ENCODE results near the gene LONRF2.

LONRF2 gene

DNA sequence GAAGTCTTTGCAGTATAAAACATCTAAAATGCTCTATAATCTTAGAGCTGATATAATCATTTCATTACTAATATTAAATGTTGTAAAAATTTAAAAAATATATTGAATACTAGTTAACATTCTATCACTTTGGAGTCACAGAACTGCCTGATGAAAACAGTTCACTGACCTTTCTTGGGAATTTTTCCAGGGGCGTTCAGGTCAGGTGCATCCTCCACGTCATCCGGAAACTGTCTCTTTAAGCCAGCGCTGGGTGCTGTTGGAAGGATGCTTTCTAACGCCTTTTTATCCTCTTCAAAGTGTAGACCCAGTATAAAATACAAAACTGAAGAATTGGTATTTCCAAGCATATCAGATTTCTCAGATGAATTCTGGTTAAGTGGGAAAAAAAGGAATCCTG is 22.8 kb downstream of the LONRF2 start:
- no peaks in the 10 kb centered on the region for H3K4me1 ChIP-seq (ENCODE audit: control insufficient read depth, insufficient read depth, low read length)
- H3K9ac ChIP-seq (ENCODE audit: low read length): no peak overlapping the region
- no peaks in the 10 kb centered on the region for H3K27me3 ChIP-seq (replicated peaks; ENCODE audit: control insufficient read depth, insufficient read depth, low read length)
- peaks cover 18% of the 10 kb centered on the region for H3K9me3 ChIP-seq (ENCODE audit: control insufficient read depth, low read length)
- H3K4me3 ChIP-seq (ENCODE audit: low read length): no peak overlapping the region
- no peaks in the 10 kb centered on the region for H3K36me3 ChIP-seq (ENCODE audit: control insufficient read depth, insufficient read depth, low read length, severe bottlenecking)
- no peak for DNase-seq (ENCODE audit: low read depth)

DNA sequence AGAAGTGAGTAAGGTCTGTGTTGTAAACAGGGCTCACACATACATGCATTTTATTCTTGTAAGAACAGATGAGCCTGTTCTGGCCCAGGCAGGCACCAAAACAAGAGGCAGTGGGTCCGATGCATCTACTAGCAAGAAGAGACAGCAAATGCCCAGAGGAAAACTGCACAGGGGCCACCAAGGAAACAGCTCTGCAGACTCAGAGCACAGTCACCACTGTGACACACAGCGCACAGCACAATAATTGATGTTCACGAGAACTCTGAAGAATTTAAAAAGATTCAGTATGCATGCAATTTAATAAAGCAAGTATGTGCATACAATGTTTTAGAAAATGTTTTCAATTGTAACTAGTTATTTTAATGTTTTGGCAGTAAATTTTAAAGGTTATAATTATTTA is 24.8 kb downstream of the LONRF2 start:
- Histone ChIP-seq H3K36me3 (ENCODE audit: control insufficient read depth, insufficient read depth, low read length, severe bottlenecking) (no peaks in the 10 kb centered on the region), H3K27me3 (replicated peaks; ENCODE audit: control insufficient read depth, insufficient read depth, low read length) (no peaks in the 10 kb centered on the region), H3K9ac (ENCODE audit: low read length) (no peak overlapping the region), H3K9me3 (ENCODE audit: control insufficient read depth, low read length) (peaks cover 1% of the 10 kb centered on the region), H3K4me3 (ENCODE audit: low read length) (no peak overlapping the region), H3K4me1 (ENCODE audit: control insufficient read depth, insufficient read depth, low read length) (no peaks in the 10 kb centered on the region)
- DNase-seq (ENCODE audit: low read depth): no peak

DNA sequence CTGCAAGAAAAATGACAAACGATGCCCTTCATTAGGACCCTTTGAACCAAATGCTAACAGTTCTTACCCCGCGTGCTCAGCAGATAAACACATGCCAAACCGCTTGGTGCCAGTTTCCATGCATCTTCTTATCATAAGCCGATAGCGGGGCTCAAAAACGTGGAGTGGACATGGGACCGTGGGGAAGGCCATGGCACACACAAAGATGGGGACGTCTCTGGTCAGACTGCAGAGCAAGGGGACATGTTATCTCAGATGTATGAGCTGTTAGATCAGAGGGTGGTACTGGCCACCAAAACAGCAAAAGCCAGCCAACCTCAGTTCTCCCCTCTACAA is 28.2 kb downstream of the LONRF2 start:
- no peaks in the 10 kb centered on the region for H3K9me3 ChIP-seq (ENCODE audit: control insufficient read depth, low read length)
- H3K9ac ChIP-seq (ENCODE audit: low read length): no peak overlapping the region
- no peaks in the 10 kb centered on the region for H3K27me3 ChIP-seq (replicated peaks; ENCODE audit: control insufficient read depth, insufficient read depth, low read length)
- DNase-seq (ENCODE audit: low read depth): no peak
- no peak overlapping the region for H3K4me3 ChIP-seq (ENCODE audit: low read length)
- H3K36me3 ChIP-seq (ENCODE audit: control insufficient read depth, insufficient read depth, low read length, severe bottlenecking): no peaks in the 10 kb centered on the region
- peaks cover 12% of the 10 kb centered on the region for H3K4me1 ChIP-seq (ENCODE audit: control insufficient read depth, insufficient read depth, low read length)

DNA sequence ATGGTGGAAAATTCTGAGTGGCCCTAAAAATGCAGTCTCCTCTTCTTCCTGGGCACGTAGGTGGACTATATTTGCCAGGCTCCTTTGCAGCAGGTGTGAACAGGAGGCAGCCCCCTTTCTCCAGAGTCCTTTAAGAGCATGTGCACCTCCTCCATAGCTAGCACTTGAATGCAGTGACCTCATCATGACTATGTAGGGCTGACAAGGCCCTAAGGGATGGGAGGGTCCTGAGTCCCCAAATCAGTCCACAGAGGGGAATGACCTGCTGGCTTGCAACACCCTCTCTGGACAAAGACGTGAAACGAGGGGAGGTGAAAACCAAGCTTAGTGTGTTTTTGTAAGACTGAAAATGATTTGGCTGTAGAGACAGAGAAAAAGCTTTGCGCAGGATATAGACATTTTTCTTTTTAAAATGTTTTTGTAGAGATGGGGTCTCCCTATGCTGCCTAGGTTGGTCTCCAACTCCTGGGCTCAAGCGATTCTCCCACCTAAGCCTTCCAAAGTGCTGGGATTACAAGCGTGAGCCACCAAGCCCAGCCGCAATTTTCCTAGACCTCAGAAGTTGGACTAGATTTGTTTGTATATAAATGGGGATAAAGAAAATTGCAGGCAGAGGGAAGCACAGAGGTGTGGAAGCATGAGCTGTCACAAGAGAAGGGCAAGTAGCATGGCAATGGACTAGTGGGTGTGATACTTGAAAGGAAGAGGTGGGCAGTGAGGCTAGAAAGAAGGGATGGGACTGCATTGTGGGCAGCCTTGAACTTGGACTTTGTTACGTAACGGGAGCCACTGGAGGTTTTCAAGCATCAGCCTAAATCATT is 28.8 kb downstream of the LONRF2 start:
- Histone ChIP-seq H3K36me3 (ENCODE audit: control insufficient read depth, insufficient read depth, low read length, severe bottlenecking) (no peaks in the 10 kb centered on the region), H3K9me3 (ENCODE audit: control insufficient read depth, low read length) (no peaks in the 10 kb centered on the region), H3K27me3 (replicated peaks; ENCODE audit: control insufficient read depth, insufficient read depth, low read length) (no peaks in the 10 kb centered on the region), H3K4me1 (ENCODE audit: control insufficient read depth, insufficient read depth, low read length) (peaks cover 12% of the 10 kb centered on the region), H3K9ac (ENCODE audit: low read length) (no peak overlapping the region), H3K4me3 (ENCODE audit: low read length) (no peak overlapping the region)
- no peak for DNase-seq (ENCODE audit: low read depth)

DNA sequence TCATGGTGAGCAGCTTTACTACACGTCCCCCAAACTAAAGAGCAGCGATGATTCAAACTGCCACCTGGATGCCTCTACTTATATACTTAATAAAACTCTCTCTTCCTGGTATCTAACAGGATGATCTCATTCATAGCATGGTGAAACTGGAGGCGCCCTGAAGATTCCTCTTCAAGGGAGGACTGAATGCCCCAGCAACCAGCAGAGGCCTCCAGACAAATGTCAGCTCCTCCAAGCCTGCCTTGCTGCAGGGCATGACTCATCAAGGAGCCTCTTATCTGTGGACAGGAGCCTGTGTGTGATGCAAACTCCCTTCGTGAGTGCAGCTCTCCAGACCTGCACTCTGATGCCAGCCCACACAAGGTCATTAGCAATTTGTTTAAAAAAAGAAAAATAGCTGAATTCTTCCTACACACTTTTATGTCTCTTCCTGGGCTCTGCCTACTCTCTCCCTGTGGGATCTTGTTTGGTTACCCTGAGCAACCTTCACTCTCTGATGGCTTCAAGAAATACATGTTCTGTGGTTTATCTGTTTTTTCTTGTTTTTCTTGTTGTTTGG is 30.2 kb downstream of the LONRF2 start:
- H3K9ac ChIP-seq (ENCODE audit: low read length): no peak overlapping the region
- H3K9me3 ChIP-seq (ENCODE audit: control insufficient read depth, low read length): no peaks in the 10 kb centered on the region
- H3K27me3 ChIP-seq (replicated peaks; ENCODE audit: control insufficient read depth, insufficient read depth, low read length): no peaks in the 10 kb centered on the region
- peaks cover 12% of the 10 kb centered on the region for H3K4me1 ChIP-seq (ENCODE audit: control insufficient read depth, insufficient read depth, low read length)
- no peaks in the 10 kb centered on the region for H3K36me3 ChIP-seq (ENCODE audit: control insufficient read depth, insufficient read depth, low read length, severe bottlenecking)
- peak; percentile 92 for DNase-seq (ENCODE audit: low read depth)
- H3K4me3 ChIP-seq (ENCODE audit: low read length): no peak overlapping the region

DNA sequence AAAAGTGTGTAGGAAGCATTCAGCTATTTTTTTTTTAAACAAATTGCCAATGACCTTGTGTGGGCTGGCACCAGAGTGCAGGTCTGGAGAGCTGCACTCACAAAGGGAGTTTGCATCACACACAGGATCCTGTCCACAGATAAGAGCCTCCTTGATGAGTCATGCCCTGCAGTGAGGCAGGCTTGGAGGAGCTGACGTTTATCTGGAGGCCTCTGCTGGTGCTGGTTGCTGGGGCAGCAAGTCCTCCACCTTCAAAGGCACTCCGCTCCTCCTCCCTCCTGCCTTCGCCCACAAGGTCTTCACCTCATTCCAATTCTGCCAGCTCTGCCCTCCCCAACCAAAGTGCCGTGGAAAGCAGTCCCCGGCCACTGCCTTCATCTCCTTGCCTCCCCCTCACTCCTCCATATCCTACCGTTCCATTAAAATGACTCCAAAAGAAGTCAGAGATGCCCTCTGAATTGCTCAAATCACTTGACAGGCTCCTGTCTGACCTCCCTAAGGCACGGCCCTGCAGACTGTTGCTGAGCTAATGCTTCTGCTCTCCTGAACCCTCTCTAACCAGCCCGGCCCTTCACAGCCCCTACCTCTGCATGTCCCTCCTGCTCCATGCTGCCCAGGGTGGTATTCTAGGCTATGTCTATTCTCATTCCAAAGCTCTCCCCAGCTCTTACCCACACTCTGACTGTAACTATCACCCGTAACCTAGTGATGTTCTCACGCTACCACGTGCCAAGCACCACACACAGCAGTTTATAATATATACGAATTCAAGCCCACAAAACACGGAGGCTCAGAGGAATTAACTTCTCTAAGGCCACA is 30.9 kb downstream of the LONRF2 start:
- Histone ChIP-seq H3K9me3 (ENCODE audit: control insufficient read depth, low read length) (no peaks in the 10 kb centered on the region), H3K36me3 (ENCODE audit: control insufficient read depth, insufficient read depth, low read length, severe bottlenecking) (no peaks in the 10 kb centered on the region), H3K9ac (ENCODE audit: low read length) (no peak overlapping the region), H3K4me1 (ENCODE audit: control insufficient read depth, insufficient read depth, low read length) (peaks cover 12% of the 10 kb centered on the region), H3K4me3 (ENCODE audit: low read length) (no peak overlapping the region), H3K27me3 (replicated peaks; ENCODE audit: control insufficient read depth, insufficient read depth, low read length) (no peaks in the 10 kb centered on the region)
- DNase-seq (ENCODE audit: low read depth): peak; percentile 96

DNA sequence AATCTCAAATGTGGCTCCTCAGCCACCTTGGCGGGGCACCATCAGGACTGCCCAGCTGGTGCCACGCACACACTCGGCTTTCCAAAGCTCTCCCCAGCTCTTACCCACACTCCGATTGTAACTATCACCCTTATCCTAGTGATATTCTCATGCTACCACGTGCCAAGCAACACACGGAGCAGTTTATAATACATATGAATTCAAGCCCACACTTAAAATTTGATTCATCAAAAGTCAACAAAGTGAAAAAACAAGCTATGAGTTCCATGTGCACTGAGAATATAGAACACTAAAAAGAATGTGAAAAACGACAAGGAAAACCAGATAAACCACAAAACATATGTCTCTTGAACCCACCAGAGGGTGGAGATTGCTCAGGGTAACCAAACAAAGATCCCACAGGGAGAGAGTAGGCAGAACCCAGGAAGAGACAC is 31.6 kb downstream of the LONRF2 start:
- DNase-seq (ENCODE audit: low read depth): no peak
- Histone ChIP-seq H3K9ac (ENCODE audit: low read length) (no peak overlapping the region), H3K27me3 (replicated peaks; ENCODE audit: control insufficient read depth, insufficient read depth, low read length) (no peaks in the 10 kb centered on the region), H3K4me3 (ENCODE audit: low read length) (no peak overlapping the region), H3K9me3 (ENCODE audit: control insufficient read depth, low read length) (no peaks in the 10 kb centered on the region), H3K4me1 (ENCODE audit: control insufficient read depth, insufficient read depth, low read length) (peaks cover 12% of the 10 kb centered on the region), H3K36me3 (ENCODE audit: control insufficient read depth, insufficient read depth, low read length, severe bottlenecking) (no peaks in the 10 kb centered on the region)

DNA sequence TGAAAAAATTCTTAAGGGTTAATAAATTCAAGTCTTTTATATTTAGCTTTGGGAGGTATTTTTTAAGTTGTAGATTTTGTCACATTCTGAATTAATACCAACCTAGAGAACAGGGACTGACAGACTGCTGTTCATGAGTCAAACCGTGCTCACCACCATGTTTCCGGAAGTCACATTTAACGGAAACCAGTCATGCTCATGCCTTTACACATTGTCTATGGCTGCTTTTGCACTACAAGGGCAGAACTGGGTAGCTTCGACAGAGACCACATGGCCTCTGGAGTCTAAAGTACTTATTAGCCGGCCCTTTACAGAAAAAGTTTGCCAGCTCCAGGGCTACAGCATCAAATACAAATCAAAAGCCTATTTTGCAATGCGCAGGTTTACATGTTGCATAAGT is 33.3 kb downstream of the LONRF2 start:
- Histone ChIP-seq H3K36me3 (ENCODE audit: control insufficient read depth, insufficient read depth, low read length, severe bottlenecking) (no peaks in the 10 kb centered on the region), H3K27me3 (replicated peaks; ENCODE audit: control insufficient read depth, insufficient read depth, low read length) (no peaks in the 10 kb centered on the region), H3K9me3 (ENCODE audit: control insufficient read depth, low read length) (no peaks in the 10 kb centered on the region), H3K9ac (ENCODE audit: low read length) (no peak overlapping the region), H3K4me1 (ENCODE audit: control insufficient read depth, insufficient read depth, low read length) (peaks cover 12% of the 10 kb centered on the region), H3K4me3 (ENCODE audit: low read length) (no peak overlapping the region)
- DNase-seq (ENCODE audit: low read depth): no peak

DNA sequence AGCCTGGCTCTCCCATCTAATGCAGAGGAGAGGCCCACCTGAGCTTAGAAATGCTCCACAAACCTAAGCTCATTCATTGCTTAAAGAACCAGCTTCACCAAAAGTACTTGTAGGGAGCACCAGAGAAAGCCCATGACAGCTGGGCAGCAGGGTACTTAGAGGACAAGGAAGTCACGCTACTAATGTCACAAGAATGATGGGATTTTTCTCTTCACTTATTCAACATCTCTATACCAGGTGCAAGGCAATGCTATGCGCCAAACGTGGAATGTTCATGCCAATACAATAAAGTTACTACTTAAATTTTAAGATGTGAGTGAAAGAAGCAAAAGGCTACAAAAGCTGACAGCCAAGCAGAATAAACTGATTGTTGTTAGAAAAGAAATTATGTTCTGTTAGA is 36.0 kb downstream of the LONRF2 start:
- Histone ChIP-seq H3K36me3 (ENCODE audit: control insufficient read depth, insufficient read depth, low read length, severe bottlenecking) (no peaks in the 10 kb centered on the region), H3K4me3 (ENCODE audit: low read length) (no peak overlapping the region), H3K9ac (ENCODE audit: low read length) (no peak overlapping the region), H3K4me1 (ENCODE audit: control insufficient read depth, insufficient read depth, low read length) (peaks cover 13% of the 10 kb centered on the region), H3K9me3 (ENCODE audit: control insufficient read depth, low read length) (no peaks in the 10 kb centered on the region), H3K27me3 (replicated peaks; ENCODE audit: control insufficient read depth, insufficient read depth, low read length) (no peaks in the 10 kb centered on the region)
- no peak for DNase-seq (ENCODE audit: low read depth)

DNA sequence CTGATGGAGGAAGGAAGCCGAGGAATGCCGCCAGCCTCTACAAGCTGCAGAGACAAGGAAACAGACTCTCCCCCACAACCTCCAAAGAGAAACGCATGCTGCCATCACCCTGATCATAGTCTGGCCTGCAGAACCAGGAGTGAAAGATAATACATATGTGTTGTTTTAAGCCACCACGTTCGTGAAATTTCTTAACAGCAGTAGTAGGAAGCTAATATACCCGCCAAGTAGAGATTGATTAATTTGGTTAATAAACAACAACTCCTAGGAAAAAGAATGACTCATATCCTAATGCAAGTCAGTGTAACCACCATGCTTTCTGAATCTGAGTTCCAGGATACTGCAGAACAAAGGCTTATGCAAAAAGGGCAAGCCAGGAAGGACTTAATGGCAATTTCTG is 36.6 kb downstream of the LONRF2 start:
- no peak overlapping the region for H3K9ac ChIP-seq (ENCODE audit: low read length)
- DNase-seq (ENCODE audit: low read depth): no peak
- H3K4me1 ChIP-seq (ENCODE audit: control insufficient read depth, insufficient read depth, low read length): peaks cover 10% of the 10 kb centered on the region
- H3K36me3 ChIP-seq (ENCODE audit: control insufficient read depth, insufficient read depth, low read length, severe bottlenecking): no peaks in the 10 kb centered on the region
- no peaks in the 10 kb centered on the region for H3K9me3 ChIP-seq (ENCODE audit: control insufficient read depth, low read length)
- H3K4me3 ChIP-seq (ENCODE audit: low read length): no peak overlapping the region
- no peaks in the 10 kb centered on the region for H3K27me3 ChIP-seq (replicated peaks; ENCODE audit: control insufficient read depth, insufficient read depth, low read length)

DNA sequence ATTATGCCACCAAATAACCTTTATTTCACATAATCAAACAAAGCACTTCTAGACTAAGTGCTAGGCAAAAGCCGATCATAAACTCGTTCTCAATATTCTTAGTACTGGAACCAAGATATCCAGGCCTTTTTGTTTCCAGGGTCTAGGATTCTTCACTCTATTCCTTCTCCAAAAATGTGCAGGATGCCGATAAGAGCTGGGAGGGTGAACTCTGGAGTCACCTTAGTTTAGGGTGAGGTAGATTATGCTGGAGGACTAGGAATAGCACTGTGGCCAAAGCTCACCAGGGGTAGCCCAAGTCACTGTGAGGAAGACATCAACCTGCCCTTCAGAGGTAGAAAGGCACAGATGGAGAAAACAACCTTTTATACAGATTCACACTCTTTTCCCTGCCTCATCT is 37.3 kb downstream of the LONRF2 start:
- Histone ChIP-seq H3K27me3 (replicated peaks; ENCODE audit: control insufficient read depth, insufficient read depth, low read length) (no peaks in the 10 kb centered on the region), H3K4me3 (ENCODE audit: low read length) (no peak overlapping the region), H3K4me1 (ENCODE audit: control insufficient read depth, insufficient read depth, low read length) (peaks cover 10% of the 10 kb centered on the region), H3K9ac (ENCODE audit: low read length) (no peak overlapping the region), H3K9me3 (ENCODE audit: control insufficient read depth, low read length) (no peaks in the 10 kb centered on the region), H3K36me3 (ENCODE audit: control insufficient read depth, insufficient read depth, low read length, severe bottlenecking) (no peaks in the 10 kb centered on the region)
- DNase-seq (ENCODE audit: low read depth): no peak
